GM04504 (cell line): ENCODE data around the gene NEUROD2.

Source experiments
- DNase-seq: peaks from one replicate; pipeline ENCODE4 v3.0.0-alpha.2; 2012; ENCODE audit warnings: low read depth

NEUROD2 gene

GRCh38 chr17:39607851-39608130 is at the start of gene NEUROD2:
Gene NEUROD2 (minus strand): TSS chr17:39607920. CDS start chr17:39606599, 1,321 bp downstream.
- DNase-seq, result no peak

GRCh38 chr17:39655105-39655504 is 47.4 kb upstream of the NEUROD2 start:
- no peak for DNase-seq

- DNase-seq, result no peak
These were observed 46.1 kb upstream of the NEUROD2 start for GRCh38 chr17:39653662-39654331.

GRCh38 chr17:39653316-39653661 is 45.6 kb upstream of the NEUROD2 start:
- DNase-seq, result no peak

GRCh38 chr17:39652587-39653315 is 45.0 kb upstream of the NEUROD2 start:
- no peak for DNase-seq

GRCh38 chr17:39651923-39652586 is 44.3 kb upstream of the NEUROD2 start:
- no peak for DNase-seq

GRCh38 chr17:39650121-39650579 is 42.4 kb upstream of the NEUROD2 start:
- no peak for DNase-seq

- DNase-seq, result no peak
These were observed 41.1 kb upstream of the NEUROD2 start for GRCh38 chr17:39648616-39649366.

GRCh38 chr17:39647256-39647655 is 39.5 kb upstream of the NEUROD2 start:
- DNase-seq, result no peak

GRCh38 chr17:39643271-39643670 is 35.6 kb upstream of the NEUROD2 start:
- no peak for DNase-seq

GRCh38 chr17:39642291-39643074 is 34.8 kb upstream of the NEUROD2 start:
- DNase-seq, result no peak

GRCh38 chr17:39641883-39642282 is 34.2 kb upstream of the NEUROD2 start:
- DNase-seq, result no peak

- DNase-seq, result no peak
These were observed 33.4 kb upstream of the NEUROD2 start for GRCh38 chr17:39641097-39641496.

GRCh38 chr17:39640591-39641031 is 32.9 kb upstream of the NEUROD2 start:
- no peak for DNase-seq

GRCh38 chr17:39639566-39640458 is 32.1 kb upstream of the NEUROD2 start:
- DNase-seq, result no peak

- no peak for DNase-seq
These were observed 31.3 kb upstream of the NEUROD2 start for GRCh38 chr17:39639043-39639442.

GRCh38 chr17:39638317-39638716 is 30.6 kb upstream of the NEUROD2 start:
- no peak for DNase-seq

- DNase-seq, result peak; percentile 59
These were observed 29.4 kb upstream of the NEUROD2 start, which contains the start of gene STARD3 for GRCh38 chr17:39636927-39637736. Gene STARD3 (plus strand): TSS chr17:39637144. CDS start chr17:39653532, 16,388 bp downstream.

GRCh38 chr17:39636587-39636926 is 28.8 kb upstream of the NEUROD2 start:
- DNase-seq, result no peak
